ENCODE results near the gene C4orf17. TPM values are rescaled to one million over a fixed set of nuclear protein-coding genes. Genes with fewer than 3 reads are reported as not detected.

C4orf17 gene
- total RNA-seq, 1 experiment from 2014 or later: not detected

- H3K27ac Mint-ChIP-seq: no peak overlapping the region
- H3K36me3 Mint-ChIP-seq: no peaks in the 10 kb centered on the region
- ChIA-PET CTCF (no interaction called here), POLR2A (no interaction called here)
- no peak overlapping the region for H3K4me3 Mint-ChIP-seq
- H3K27me3 Mint-ChIP-seq (ENCODE audit: low read depth): no peaks in the 10 kb centered on the region; the same call in none of the 2 replicates
- ATAC-seq (no peak), DNase-seq (ENCODE audit: low spot score) (no peak)
- H3K9me3 Mint-ChIP-seq: peaks cover 13% of the 10 kb centered on the region
- TF ChIP-seq NR2C2 (CRISPR knock-in tag; IDR thresholded peaks at IDR 0.05) (no peak), PRDM15 (CRISPR knock-in tag; IDR thresholded peaks at IDR 0.05) (no peak), FOXJ3 (CRISPR knock-in tag; IDR thresholded peaks at IDR 0.05; ENCODE audit: borderline replicate concordance) (no peak), NFYB (CRISPR knock-in tag; conservative IDR thresholded peaks at IDR 0.05; ENCODE audit: low read depth) (no peak), AFF4 (CRISPR knock-in tag; IDR thresholded peaks at IDR 0.05; ENCODE audit: borderline replicate concordance) (no peak), NR3C1 (CRISPR knock-in tag; conservative IDR thresholded peaks at IDR 0.05; ENCODE audit: low read depth) (no peak), ZNF138 (CRISPR knock-in tag; conservative IDR thresholded peaks at IDR 0.05) (no peak), ZNF232 (CRISPR knock-in tag; IDR thresholded peaks at IDR 0.05) (no peak), ETV6 (CRISPR knock-in tag; IDR thresholded peaks at IDR 0.05) (no peak), ZNF423 (CRISPR knock-in tag; IDR thresholded peaks at IDR 0.05) (no peak), JUN (CRISPR knock-in tag; IDR thresholded peaks at IDR 0.05) (no peak), SMAD3 (CRISPR knock-in tag; IDR thresholded peaks at IDR 0.05; ENCODE audit: borderline replicate concordance) (no peak)
- TF ChIP-seq, protein P1, sequence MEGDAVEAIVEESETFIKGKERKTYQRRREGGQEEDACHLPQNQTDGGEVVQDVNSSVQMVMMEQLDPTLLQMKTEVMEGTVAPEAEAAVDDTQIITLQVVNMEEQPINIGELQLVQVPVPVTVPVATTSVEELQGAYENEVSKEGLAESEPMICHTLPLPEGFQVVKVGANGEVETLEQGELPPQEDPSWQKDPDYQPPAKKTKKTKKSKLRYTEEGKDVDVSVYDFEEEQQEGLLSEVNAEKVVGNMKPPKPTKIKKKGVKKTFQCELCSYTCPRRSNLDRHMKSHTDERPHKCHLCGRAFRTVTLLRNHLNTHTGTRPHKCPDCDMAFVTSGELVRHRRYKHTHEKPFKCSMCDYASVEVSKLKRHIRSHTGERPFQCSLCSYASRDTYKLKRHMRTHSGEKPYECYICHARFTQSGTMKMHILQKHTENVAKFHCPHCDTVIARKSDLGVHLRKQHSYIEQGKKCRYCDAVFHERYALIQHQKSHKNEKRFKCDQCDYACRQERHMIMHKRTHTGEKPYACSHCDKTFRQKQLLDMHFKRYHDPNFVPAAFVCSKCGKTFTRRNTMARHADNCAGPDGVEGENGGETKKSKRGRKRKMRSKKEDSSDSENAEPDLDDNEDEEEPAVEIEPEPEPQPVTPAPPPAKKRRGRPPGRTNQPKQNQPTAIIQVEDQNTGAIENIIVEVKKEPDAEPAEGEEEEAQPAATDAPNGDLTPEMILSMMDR (IDR thresholded peaks at IDR 0.05): no peak
- TF ChIP-seq, protein P2, sequence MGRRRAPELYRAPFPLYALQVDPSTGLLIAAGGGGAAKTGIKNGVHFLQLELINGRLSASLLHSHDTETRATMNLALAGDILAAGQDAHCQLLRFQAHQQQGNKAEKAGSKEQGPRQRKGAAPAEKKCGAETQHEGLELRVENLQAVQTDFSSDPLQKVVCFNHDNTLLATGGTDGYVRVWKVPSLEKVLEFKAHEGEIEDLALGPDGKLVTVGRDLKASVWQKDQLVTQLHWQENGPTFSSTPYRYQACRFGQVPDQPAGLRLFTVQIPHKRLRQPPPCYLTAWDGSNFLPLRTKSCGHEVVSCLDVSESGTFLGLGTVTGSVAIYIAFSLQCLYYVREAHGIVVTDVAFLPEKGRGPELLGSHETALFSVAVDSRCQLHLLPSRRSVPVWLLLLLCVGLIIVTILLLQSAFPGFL (CRISPR knock-in tag; IDR thresholded peaks at IDR 0.05; ENCODE audit: borderline replicate concordance): no peak
- TF ChIP-seq, protein P3, sequence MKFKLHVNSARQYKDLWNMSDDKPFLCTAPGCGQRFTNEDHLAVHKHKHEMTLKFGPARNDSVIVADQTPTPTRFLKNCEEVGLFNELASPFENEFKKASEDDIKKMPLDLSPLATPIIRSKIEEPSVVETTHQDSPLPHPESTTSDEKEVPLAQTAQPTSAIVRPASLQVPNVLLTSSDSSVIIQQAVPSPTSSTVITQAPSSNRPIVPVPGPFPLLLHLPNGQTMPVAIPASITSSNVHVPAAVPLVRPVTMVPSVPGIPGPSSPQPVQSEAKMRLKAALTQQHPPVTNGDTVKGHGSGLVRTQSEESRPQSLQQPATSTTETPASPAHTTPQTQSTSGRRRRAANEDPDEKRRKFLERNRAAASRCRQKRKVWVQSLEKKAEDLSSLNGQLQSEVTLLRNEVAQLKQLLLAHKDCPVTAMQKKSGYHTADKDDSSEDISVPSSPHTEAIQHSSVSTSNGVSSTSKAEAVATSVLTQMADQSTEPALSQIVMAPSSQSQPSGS (CRISPR knock-in tag; IDR thresholded peaks at IDR 0.05; ENCODE audit: borderline replicate concordance, low read depth): no peak
- H3K4me1 Mint-ChIP-seq: no peaks in the 10 kb centered on the region
These were observed 26.0 kb downstream of the C4orf17 start for GRCh38 chr4:99536848-99537247.
